HG03139 (cell line): Measurements from ENCODE around the gene EPB41L4B.

Experiments used
- ATAC-seq: cut with Tn5 transposase; IDR thresholded peaks from one replicate; pipeline ENCODE4 v1.9.1; 2021; ENCODE audit not compliant: unreplicated experiment

EPB41L4B gene

DNA sequence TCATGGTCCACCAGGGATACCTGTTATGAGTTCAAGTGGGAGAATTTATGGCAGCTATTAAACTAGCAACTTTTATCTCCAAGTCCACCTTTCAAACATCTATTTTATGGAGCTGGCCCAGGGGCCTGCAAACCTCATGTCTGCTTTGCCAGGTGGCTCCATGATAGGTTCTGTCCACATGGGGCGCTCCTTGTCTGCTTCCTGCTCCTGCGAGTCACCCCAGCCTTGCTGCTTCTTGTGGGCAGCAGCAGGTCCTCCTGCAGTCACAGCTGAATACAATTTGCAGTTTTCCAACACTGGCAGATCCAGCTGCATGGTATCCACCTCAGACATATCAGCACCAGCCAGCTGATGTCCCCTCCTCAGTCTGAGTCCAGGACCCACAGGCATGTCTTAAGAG, 114.2 kb downstream of the EPB41L4B start:
- no peak for ATAC-seq

DNA sequence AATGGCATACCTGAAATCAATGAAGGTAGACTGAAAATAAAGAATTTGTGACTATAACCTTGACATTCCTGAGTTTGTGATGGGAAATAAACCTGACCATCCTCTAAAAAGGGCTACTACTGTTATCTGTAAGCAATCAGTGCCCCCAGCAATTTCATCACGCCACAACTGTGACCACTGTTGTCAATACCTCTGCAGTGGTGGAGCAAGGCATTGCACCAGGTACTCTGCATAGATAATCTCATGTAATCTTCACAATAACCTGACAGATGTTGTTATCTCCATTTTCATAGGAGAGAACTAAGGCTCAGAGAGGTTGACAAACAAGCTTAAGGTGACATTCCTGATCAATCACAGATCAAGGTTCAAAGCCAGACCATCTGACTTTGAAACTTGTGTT, 115.3 kb downstream of the EPB41L4B start:
- no peak for ATAC-seq

DNA sequence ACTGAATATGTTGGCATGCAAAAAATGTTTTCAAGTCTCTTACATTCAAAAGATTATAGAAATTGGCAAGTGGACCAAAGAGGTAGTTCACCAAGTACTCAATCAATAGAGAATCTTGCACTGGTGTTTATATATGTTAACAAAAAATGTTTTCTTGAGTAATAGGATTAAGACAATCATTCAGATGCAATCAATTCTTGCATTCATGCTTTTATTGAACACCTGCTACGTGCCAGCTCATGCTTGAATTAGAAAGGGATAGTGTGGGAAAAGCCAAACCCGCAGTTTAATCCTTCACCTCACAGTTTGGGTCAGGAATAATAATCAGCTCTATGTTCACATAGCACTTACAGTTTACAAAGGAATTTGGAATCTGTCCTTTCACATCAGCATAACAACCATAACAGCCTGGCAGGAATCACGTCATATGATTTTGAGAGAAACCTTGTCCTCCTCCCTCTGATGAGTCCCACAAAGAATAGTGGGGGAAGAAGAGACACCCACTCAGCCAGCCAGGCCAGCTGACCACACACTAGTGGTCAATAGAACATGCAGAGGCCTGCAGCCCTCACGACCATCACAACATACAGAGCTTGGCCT, 117.0 kb downstream of the EPB41L4B start:
- no peak for ATAC-seq

DNA sequence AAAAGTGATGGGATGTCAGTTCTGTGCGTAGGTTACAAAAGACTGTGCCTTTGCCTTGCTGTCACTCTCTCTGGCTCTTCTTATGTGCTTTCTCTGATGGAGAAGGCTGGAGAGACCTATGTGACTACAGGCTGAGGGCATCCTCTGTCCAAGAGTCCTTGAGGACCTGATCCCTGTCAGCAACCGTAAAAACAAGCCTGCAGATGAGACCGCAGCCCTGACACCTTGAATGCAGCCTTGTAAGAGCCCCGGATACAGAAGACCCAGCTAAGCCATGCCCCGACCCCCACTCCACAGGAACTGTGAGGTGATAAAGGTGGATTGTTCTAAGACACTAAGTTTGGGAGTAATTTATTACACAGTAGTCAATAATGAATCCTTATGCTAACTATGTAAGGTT, 121.2 kb downstream of the EPB41L4B start:
- no peak for ATAC-seq

DNA sequence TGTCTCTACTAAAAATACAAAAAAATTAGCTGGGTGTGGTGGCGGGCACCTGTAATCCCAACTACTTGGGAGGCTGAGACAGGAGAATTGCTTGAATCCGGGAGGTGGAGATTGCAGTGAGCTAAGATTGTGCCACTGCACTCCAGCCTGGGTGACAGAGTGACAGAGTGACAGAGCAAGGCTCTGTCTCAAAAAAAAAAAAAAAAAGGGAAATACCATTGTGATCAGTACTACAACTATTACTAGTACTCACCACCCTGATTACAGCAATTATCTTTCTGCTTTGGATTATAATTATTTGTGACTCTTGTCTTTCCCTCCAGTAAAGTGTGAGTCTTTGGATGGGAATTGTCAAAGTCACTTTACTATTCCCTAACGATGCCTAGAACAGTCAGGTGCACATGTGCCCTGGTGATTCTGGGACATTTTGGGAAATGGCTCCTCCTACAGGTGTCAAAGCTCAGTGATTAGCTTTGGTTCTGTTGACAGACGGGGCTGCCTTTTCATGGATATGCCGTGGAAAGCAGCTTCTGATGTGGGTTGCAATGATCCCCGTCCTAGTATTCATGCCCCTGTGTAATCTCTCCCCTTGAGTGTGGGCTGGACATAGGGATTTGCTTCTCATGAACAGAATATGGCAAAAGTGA, 122.0 kb downstream of the EPB41L4B start:
- no peak for ATAC-seq

DNA sequence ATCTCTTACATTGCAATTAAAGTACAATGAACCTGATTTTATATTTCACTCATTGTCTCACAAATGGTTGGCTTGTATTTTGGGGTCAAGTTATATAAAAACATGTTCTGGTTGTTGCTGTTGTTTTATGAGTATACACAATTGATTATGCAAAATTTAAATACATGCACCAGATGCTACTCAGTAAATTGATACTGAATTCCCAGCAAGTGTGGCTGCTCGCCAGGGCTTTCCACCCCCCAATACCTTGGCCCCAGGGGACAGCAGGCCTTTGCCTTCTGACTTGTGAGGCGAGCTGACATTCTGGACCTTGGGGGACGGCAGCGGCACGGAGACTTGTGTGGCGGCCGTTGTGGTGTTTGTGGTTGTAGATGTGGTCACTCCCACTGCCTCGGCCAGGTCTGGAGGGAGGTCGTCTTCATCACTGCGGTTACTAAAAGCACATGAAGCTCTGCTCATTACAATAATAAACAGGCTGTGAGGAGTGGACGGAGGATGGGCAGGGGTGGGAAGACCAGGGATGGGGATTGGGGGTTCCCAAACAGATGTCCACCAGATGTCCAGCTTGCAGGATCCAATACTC, 126.8 kb downstream of the EPB41L4B start:
- no peak for ATAC-seq

DNA sequence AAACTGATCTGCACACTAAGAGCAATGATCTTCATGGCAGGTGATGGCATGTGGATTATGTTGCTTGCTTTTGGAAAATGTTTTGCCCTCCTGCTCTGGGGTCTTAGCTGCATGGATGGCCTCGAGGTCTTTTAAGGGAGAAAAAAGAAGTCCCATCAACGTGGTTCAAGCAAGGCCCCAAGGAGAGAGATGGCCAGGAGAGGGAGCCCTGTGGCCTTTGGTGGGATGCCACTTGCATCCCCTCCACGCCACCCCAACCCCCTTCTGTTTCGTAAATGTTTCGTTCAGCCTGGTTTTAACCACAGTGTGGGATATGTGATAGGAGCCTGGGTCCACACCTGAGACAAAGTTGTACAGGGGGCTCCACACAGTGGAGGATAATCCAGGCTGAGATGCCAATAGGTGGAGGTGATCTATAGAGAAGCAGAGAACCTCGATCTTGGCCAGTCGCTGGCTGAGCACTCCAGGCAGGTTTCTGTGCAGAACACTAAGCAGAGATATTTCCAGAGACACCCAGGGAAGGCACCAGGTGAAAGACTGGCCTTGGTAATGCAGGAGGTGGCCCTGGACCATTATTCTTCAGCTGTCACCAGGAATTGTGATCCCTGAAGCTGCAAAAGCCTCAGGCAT, 128.0 kb downstream of the EPB41L4B start:
- ATAC-seq = no peak

DNA sequence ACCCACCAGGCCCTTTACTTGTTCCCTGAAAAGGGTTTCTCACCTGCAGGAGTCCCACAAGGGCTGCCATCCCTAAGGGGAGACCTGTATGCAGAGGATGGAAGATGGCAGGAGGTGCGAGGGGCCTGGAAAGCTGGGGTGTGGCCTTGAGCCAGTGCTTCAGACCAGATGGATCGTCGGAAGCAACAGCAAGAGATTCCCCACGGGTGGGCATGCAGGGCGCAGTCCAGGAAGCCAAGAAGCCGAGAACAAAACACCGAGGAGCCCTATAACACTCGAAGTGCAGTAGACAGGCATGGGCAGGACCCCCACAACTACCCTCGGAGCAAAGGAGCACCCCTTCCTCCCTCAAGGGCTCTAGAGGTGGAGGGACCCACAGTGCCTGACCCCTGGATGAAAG, 129.1 kb downstream of the EPB41L4B start:
- no peak for ATAC-seq

DNA sequence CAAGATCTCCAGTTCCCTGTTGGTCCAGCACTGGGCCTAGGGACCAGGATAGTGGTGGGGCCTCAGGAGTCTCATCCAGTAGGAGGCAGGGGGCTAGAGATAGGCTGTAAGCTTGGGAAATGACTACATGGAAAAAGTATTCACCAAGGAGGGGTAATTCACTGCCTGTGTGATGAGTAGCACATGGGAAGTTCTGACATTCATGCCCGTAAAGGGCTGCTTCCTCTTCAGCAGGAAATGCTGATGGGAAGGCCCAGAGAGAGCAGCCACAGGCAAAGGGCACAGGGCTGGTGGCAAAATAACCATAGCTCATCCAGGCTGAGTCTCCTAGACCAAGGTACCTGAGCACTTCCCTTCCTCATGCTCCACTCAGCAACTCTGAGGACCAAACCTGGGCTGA, 130.7 kb downstream of the EPB41L4B start:
- no peak for ATAC-seq

DNA sequence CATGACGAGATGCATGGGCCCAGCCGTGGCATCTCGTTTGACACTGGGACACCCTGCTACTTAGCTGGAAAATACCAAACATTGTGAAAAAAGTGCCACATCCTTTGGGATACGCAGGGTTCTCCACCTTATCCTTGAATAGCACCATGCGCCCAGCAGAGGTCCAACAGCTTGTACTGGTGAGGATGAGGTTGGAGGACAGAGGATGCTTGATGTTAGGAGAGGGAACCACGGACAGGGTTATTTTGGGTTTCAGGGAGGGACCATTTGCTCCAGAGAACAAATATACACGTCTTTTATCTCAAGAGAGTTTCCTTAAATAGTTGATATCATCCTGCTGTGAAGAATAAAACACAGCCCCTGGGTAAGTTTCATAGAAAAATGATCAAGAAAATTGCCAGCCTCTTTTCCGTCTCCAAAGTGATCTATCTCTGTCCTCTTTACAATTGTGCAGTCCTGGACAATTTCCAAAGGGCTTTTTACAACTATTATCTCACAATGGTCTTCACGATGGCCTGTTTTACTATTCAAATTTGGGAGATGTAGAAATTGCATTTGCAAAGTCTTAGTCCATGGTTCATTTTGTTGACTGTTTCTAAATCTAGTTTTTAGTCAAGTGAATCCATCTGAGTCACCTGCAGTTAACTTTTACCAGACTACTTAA, 133.9 kb downstream of the EPB41L4B start:
- no peak for ATAC-seq

DNA sequence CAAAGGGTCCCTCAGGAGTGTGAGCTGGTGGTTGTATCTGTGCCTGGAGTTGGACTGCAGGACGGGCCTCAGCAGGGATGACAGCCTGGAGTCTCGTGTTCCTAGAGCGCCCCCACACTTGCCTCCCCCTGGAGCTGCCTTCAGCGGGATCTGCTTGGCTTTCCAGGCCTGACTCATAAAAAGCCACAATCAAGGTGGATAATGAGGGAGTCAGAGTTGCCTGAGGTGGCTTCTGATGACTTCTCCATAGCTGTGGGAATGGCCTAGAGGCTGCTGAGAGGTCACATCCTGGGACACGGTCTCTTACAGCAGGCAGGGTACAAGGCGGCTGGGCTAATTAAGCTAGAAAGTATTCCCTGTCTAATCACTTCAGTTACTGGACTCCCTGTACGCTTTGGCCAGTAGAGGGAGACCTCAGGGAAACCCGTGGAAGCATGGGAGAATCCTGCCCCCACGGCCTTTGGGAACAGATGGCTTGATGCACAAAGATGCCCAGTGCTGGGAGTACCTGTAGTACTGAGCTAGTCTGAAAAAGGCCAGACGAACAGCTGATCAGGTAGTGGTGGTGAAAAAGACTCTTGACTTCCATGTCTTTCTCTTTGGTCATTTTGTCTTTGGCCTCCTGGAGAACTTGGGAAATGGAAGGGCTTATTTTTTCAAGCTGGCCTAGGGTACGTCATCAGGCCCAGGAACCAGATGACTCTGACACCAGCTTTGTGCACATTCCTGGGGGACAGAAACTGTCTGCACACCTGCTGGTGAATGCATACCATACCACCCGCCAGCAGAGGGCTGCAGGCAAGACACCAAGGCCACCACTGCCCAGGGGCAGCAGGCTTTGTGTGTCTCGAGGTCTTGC, 137.7 kb downstream of the EPB41L4B start:
- no peak for ATAC-seq

DNA sequence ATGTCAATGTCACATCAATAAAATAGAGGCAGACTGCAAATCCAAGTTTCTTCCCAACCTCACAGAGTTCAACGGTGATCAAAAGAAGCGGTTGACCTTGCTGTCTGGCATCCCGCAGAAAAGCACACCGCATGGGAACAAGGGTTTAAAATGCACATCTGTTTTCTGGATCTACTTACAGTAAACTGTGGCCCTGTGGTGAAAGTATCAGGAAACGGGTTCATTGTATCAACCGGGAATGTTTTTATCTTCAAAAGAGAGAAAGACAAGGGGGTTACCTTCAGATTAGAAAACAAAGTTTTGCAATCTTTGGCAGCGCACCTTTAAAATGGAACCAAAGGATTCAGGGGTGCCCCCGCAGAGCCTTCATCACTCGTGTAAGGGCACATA, 138.3 kb downstream of the EPB41L4B start:
- ATAC-seq = no peak

DNA sequence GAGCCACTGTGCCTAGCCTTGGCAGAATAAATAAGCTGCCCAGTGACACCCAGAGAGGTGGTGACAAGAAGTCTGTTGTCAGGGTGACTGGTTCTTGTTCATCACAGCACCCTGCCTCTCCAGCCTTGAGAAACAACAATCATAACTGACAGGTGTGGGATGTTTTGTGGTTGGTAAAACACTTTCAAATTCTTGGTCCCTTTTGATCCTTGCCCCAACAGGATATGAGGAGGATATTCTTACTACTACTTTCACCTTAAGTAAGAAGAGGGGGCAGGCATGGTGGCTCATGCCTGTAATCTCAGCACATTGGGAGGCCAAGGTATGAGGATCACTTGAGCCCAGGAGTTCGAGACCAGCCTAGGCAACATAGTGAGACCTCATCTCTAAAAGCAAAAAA, 139.6 kb downstream of the EPB41L4B start:
- ATAC-seq = no peak

DNA sequence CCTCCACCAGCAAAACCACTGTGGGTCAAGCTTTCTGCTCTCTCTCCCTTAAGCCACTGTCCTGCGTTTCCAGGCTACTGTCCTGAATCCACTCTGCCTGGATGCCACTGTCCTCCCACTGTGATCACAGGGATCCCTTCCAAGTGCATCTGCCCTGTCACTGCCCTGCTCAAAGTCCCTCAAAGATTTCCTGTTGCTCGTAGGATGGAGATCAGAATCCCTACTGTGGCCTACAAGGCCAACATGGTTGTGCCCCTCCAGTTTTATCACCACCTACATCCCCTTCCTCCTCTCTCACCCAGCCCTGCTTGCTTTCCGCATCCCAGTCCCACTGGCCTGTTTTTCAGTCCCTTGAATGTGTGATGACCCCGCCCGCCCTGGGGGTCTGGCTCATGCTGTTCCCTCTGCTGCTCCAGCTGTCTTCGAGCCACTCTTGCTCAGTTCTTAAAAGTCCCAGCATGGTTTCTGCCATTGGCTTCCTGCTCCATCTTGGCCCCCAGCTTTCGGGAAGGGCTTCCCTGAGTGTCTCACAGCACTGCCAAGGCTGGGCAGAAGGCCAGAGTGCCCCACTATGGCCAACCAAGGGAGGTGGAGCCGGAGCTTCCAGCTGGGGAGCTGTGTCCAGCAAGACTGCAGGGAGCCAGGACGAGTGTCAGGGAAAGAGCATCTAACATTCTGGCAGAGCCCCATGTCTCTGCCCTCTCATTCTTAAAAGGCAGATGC, 140.9 kb downstream of the EPB41L4B start:
- ATAC-seq = no peak

DNA sequence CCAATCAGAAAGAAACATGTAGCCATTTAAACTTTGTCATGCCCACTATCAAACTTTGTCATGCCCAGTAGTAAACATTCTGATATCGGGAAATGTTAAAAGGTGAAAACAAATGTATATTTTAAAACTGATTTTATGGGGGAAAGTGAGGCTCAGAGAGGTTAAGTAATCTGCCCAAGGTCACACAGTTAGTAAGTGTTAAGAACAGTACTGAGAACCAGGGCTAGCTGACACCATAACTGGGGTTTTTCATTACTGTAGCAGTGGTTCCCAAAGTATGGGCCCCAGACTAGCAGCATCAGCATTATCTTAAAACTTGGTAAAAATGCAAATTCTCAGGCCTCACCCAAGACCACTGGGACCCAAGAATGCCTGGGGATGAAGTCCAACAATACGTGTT, 143.9 kb downstream of the EPB41L4B start:
- no peak for ATAC-seq

DNA sequence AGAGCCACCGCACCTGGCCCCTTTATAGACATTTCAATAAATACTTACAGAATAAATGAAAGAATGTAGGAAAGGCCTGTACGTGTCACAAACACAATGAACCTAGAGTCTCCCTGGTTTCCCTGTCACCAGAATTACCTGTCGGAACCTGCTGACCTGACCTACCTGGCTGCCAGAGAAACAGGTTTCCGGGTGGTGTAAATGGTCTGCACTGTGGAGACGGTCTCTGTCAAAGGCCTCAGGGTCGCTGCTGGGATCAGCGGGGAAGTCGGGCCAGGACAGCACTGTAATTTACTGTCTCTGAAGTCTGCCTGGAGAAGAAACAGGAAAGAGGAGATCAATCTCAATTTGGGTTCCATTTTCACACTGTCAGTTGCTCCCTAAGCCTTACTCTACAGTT, 144.5 kb downstream of the EPB41L4B start:
- ATAC-seq = no peak

DNA sequence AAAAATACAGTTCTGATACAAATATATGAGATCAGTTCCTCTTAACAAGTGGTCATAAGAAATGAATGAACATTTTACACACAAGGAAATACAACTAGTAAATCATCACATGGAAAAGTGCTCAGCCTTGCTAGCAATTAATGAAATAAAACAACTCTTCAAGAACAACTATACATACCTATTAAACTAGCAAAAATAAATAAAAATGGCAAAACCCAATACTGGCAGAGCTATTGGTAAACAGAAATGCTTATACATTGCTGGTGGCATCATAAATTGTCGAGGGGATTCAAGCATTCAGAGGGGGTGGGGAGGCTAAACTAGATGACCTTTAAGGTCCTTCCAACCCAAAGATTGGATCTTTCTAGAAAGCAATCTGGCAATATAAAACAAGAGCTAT, 147.9 kb downstream of the EPB41L4B start:
- no peak for ATAC-seq

DNA sequence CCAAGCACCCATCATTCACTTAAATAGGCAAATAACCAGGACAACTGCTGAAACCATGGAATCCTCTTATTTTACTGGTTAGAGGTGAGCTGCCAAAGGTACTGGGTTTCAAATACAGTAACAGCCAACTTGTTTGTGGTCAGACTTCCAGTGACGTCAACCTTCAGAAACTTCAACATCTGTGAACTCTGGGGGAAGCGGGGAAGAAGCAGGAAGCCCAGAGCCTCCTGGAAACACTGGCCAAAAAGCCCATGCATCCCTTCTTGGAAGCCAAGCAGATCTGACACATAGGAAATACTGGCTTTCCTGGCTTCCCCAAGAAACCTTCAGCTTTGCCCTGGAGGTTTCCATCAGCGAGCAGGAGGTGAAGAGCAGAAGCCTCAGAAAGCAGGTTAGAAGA, 148.9 kb downstream of the EPB41L4B start:
- no peak for ATAC-seq

DNA sequence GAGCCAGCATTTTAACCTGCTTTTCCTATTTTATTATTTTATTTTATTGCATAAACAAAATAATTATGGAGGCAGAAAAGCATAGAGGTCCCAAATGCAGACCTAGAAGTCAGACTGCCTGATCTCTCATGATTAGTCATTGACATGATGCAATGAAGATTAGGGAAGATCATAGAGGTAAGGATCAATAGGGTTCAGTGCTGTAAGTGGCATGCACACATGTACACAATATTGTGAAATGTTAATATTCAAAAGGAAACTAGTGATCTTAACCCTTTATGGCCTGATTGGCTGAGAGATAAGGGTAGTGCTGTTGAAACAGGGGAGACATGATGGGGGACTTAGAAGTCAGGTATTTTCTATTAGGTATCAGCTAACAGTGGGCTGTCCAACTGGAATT, 152.7 kb downstream of the EPB41L4B start:
- ATAC-seq = no peak

DNA sequence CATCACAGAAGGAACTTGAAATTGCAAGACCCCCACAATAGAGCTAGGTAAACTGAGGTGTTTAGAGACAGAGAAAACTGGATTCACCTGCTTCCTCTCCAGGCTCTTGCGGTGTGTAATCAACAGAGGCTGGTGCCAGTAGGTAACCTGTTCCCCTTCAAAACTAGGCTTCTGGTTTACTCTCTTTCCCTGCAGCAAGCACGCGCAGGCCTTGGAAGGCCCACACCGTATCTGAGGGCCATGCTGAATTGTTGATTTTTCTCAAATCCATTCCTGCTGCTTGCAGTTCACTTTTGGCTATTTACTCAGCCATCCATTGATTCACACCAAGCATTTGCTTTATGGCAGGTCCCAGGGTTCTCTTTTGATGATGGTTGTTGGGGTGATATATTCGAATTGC, 153.1 kb downstream of the EPB41L4B start:
- no peak for ATAC-seq
